Measurements from ENCODE around the gene BPI.
"Not testable (repeated sequence)": the region's sequence is repeated elsewhere in the genome, so short reads cannot be mapped to it uniquely, and the experiment has no call there.

BPI gene

GRCh38 chr20:38372806-38373205 is 68.8 kb downstream of the BPI start:
- DNase-seq, result no peak

- DNase-seq, result no peak
These were observed 69.4 kb downstream of the BPI start for GRCh38 chr20:38373231-38373867.

- no peak for DNase-seq
These were observed 69.9 kb downstream of the BPI start for GRCh38 chr20:38373898-38374297.

- no peak for DNase-seq
These were observed 73.2 kb downstream of the BPI start for GRCh38 chr20:38377039-38377685.

- DNase-seq, result not testable (repeated sequence)
These were observed 73.9 kb downstream of the BPI start for GRCh38 chr20:38377838-38378237.

GRCh38 chr20:38383147-38383546 is 79.2 kb downstream of the BPI start:
- DNase-seq, result no peak

GRCh38 chr20:38386004-38386403 is 82.0 kb downstream of the BPI start:
- DNase-seq, result no peak

- no peak for DNase-seq
These were observed 82.9 kb downstream of the BPI start for GRCh38 chr20:38386851-38387250.

All from retina (tissue), 1 donor.